MG63 (cell line): ENCODE results near the gene CFAP57. TPM values are rescaled to one million over a fixed set of nuclear protein-coding genes. Genes with fewer than 3 reads are reported as not detected.

Experiments used
- DNase-seq: peaks from one replicate; pipeline ENCODE4 v3.0.0-alpha.2; 2020
- H3K27me3 ChIP-seq: fragments of 250-450 bp; sonication (Bioruptor Pico); 2 replicates; pipeline ENCODE4 v1.5.1; 2020; ENCODE audit warnings: mild to moderate bottlenecking, moderate library complexity
- H3K36me3 ChIP-seq: fragments of 250-450 bp; sonication (Bioruptor Pico); 2 replicates; pipeline ENCODE4 v1.5.1; 2020; ENCODE audit warnings: mild to moderate bottlenecking, moderate library complexity
- H3K4me3 ChIP-seq: fragments of 250-450 bp; sonication (Bioruptor Pico); 2 replicates; pipeline ENCODE4 v1.5.1; 2020; ENCODE audit warnings: mild to moderate bottlenecking, moderate library complexity
- H3K9me3 ChIP-seq: fragments of 250-450 bp; sonication (Bioruptor Pico); 2 replicates; pipeline ENCODE4 v1.5.1; 2020; ENCODE audit warnings: mild to moderate bottlenecking, moderate library complexity
- total RNA-seq: library from RNA; depleted of rRNA; stranded (reverse); fragments of >200 nt; shearing (Covaris generic); gene quantifications from 2 replicates; pipeline ENCODE4 v1.2.3, GENCODE V29; 2014; ENCODE audit warnings: low replicate concordance

Gene CFAP57
- total RNA-seq, 1 experiment from 2014 or later, result 0.56 TPM

- DNase-seq, result no peak
- H3K9me3 ChIP-seq, result peaks cover 12% of the 10 kb centered on the region; the same call in 1 of the 2 replicates
- H3K27me3 ChIP-seq, result no peaks in the 10 kb centered on the region
Measured at GRCh38 chr1:43256675-43257570, 84.8 kb downstream of the CFAP57 start.

GRCh38 chr1:43258370-43258769, 86.2 kb downstream of the CFAP57 start:
- H3K27me3 ChIP-seq, result no peaks in the 10 kb centered on the region
- DNase-seq, result no peak
- H3K9me3 ChIP-seq, result peaks cover 13% of the 10 kb centered on the region; the same call in 1 of the 2 replicates
- H3K36me3 ChIP-seq, result no peaks in the 10 kb centered on the region
- no peak overlapping the region for H3K4me3 ChIP-seq

More at GRCh38 chr1:43256675-43257570, 84.8 kb downstream of the CFAP57 start:
- Histone ChIP-seq H3K36me3 (no peaks in the 10 kb centered on the region), H3K4me3 (no peak overlapping the region)

GRCh38 chr1:43265431-43265830, 93.3 kb downstream of the CFAP57 start:
- no peak for DNase-seq
- Histone ChIP-seq H3K4me3 (no peak overlapping the region), H3K27me3 (no peaks in the 10 kb centered on the region), H3K9me3 (peaks cover 9% of the 10 kb centered on the region; the same call in 1 of the 2 replicates), H3K36me3 (no peaks in the 10 kb centered on the region)

- Histone ChIP-seq H3K9me3 (peaks cover 7% of the 10 kb centered on the region; the same call in 1 of the 2 replicates), H3K4me3 (no peak overlapping the region), H3K36me3 (no peaks in the 10 kb centered on the region), H3K27me3 (no peaks in the 10 kb centered on the region)
- no peak for DNase-seq
Measured at GRCh38 chr1:43266881-43267280, 94.8 kb downstream of the CFAP57 start.

GRCh38 chr1:43267291-43267805, 95.2 kb downstream of the CFAP57 start:
- Histone ChIP-seq H3K36me3 (no peaks in the 10 kb centered on the region), H3K27me3 (no peaks in the 10 kb centered on the region), H3K4me3 (no peak overlapping the region), H3K9me3 (peaks cover 7% of the 10 kb centered on the region; the same call in 1 of the 2 replicates)
- no peak for DNase-seq

GRCh38 chr1:43267818-43268425, 95.8 kb downstream of the CFAP57 start:
- Histone ChIP-seq H3K9me3 (peaks cover 7% of the 10 kb centered on the region; the same call in 1 of the 2 replicates), H3K4me3 (no peak overlapping the region), H3K36me3 (no peaks in the 10 kb centered on the region), H3K27me3 (no peaks in the 10 kb centered on the region)
- no peak for DNase-seq

GRCh38 chr1:43269627-43270375, 97.7 kb downstream of the CFAP57 start, which contains the start of gene TMEM125:
TMEM125 (plus strand) TSS chr1:43269983; CDS start chr1:43272723, 2,740 bp downstream.
- DNase-seq, result no peak
- H3K36me3 ChIP-seq, result no peaks in the 10 kb centered on the region
- H3K9me3 ChIP-seq, result no peaks in the 10 kb centered on the region
- H3K27me3 ChIP-seq, result no peaks in the 10 kb centered on the region
- H3K4me3 ChIP-seq, result no peak within 1 kb of the TSS

GRCh38 chr1:43270421-43271095, 98.4 kb downstream of the CFAP57 start:
- Histone ChIP-seq H3K4me3 (no peak overlapping the region), H3K27me3 (no peaks in the 10 kb centered on the region), H3K36me3 (no peaks in the 10 kb centered on the region), H3K9me3 (no peaks in the 10 kb centered on the region)
- DNase-seq, result no peak

- no peaks in the 10 kb centered on the region for H3K9me3 ChIP-seq
- no peak overlapping the region for H3K4me3 ChIP-seq
- DNase-seq, result no peak
- H3K36me3 ChIP-seq, result no peaks in the 10 kb centered on the region
- H3K27me3 ChIP-seq, result no peaks in the 10 kb centered on the region
Measured at GRCh38 chr1:43271186-43272118, 99.3 kb downstream of the CFAP57 start.

GRCh38 chr1:43272161-43272560, 100.0 kb downstream of the CFAP57 start:
- no peak for DNase-seq

GRCh38 chr1:43272576-43273571, 100.7 kb downstream of the CFAP57 start:
- Histone ChIP-seq H3K36me3 (no peaks in the 10 kb centered on the region), H3K9me3 (no peaks in the 10 kb centered on the region)
- DNase-seq, result no peak

More at GRCh38 chr1:43272161-43272560, 100.0 kb downstream of the CFAP57 start:
- H3K36me3 ChIP-seq, result no peaks in the 10 kb centered on the region
- no peaks in the 10 kb centered on the region for H3K9me3 ChIP-seq
- H3K4me3 ChIP-seq, result no peak overlapping the region
- no peaks in the 10 kb centered on the region for H3K27me3 ChIP-seq

GRCh38 chr1:43273708-43274107, 101.6 kb downstream of the CFAP57 start:
- DNase-seq, result no peak
- H3K9me3 ChIP-seq, result no peaks in the 10 kb centered on the region

More at GRCh38 chr1:43272576-43273571, 100.7 kb downstream of the CFAP57 start:
- Histone ChIP-seq H3K27me3 (no peaks in the 10 kb centered on the region), H3K4me3 (no peak overlapping the region)

GRCh38 chr1:43274125-43274803, 102.1 kb downstream of the CFAP57 start:
- no peak overlapping the region for H3K4me3 ChIP-seq
- peak; percentile 70 for DNase-seq
- H3K27me3 ChIP-seq, result no peaks in the 10 kb centered on the region
- no peaks in the 10 kb centered on the region for H3K9me3 ChIP-seq
- no peaks in the 10 kb centered on the region for H3K36me3 ChIP-seq

More at GRCh38 chr1:43273708-43274107, 101.6 kb downstream of the CFAP57 start:
- Histone ChIP-seq H3K27me3 (no peaks in the 10 kb centered on the region), H3K4me3 (no peak overlapping the region), H3K36me3 (no peaks in the 10 kb centered on the region)

GRCh38 chr1:43274804-43275180, 102.7 kb downstream of the CFAP57 start:
- H3K9me3 ChIP-seq, result no peaks in the 10 kb centered on the region

More at GRCh38 chr1:43274804-43275180, 102.7 kb downstream of the CFAP57 start:
- H3K36me3 ChIP-seq, result no peaks in the 10 kb centered on the region
- H3K27me3 ChIP-seq, result no peaks in the 10 kb centered on the region
- H3K4me3 ChIP-seq, result no peak overlapping the region
- no peak for DNase-seq
